Measurements from ENCODE around the gene ARL8B.
A peak's percentile ranks its signal among the peaks of the same experiment; 100 is the strongest.
"Not testable (repeated sequence)": the region's sequence is repeated elsewhere in the genome, so short reads cannot be mapped to it uniquely, and the experiment has no call there.

ARL8B gene

DNA sequence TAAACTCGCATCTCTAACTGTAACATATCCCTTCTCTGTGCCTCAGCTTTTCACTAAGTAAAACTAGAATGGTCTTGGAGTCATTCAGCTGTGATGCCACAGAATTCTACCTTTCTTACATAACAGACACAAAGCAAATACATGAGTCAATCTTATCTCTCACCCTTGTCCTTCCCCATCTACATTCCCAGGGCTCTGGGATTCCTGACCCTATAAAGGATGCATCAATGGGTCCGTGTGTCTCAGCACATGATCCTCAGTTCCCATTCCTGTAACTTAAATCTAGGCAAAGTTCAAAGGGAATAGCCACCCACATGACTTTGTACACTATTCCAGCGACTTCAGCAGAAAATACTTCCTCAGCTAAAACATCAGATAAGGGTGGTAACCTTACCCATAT, 11.8 kb upstream of the ARL8B start:
- no peak for DNase-seq (ENCODE audit: low read depth)
- TF ChIP-seq, protein P1, sequence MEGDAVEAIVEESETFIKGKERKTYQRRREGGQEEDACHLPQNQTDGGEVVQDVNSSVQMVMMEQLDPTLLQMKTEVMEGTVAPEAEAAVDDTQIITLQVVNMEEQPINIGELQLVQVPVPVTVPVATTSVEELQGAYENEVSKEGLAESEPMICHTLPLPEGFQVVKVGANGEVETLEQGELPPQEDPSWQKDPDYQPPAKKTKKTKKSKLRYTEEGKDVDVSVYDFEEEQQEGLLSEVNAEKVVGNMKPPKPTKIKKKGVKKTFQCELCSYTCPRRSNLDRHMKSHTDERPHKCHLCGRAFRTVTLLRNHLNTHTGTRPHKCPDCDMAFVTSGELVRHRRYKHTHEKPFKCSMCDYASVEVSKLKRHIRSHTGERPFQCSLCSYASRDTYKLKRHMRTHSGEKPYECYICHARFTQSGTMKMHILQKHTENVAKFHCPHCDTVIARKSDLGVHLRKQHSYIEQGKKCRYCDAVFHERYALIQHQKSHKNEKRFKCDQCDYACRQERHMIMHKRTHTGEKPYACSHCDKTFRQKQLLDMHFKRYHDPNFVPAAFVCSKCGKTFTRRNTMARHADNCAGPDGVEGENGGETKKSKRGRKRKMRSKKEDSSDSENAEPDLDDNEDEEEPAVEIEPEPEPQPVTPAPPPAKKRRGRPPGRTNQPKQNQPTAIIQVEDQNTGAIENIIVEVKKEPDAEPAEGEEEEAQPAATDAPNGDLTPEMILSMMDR (IDR thresholded peaks at IDR 0.05; ENCODE audit: low read length, missing control alignments) = no peak
- H3K4me3 ChIP-seq (replicated peaks; ENCODE audit: low read depth, low read length) = no peak overlapping the region

DNA sequence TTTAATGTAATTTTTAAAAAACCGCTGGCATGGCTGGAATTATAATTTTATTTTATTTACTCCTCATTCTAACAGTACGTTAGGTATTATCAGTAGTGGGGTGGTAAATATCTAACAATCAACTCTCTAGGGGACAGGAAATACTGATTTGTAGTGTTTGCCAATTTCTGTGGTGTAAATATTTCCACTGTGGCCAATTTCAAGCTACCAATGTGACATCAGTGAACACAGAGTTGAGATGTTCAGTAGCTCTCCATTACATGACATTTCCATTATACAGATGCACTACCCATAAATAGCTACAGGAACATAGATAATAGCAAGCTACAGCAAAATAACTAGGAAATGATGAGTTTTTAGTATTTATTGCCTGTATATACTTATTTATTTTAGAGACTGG, 10.0 kb upstream of the ARL8B start:
- DNase-seq (ENCODE audit: low read depth) = no peak
- TF ChIP-seq, protein P1 (IDR thresholded peaks at IDR 0.05; ENCODE audit: low read length, missing control alignments) = no peak
- H3K4me3 ChIP-seq (replicated peaks; ENCODE audit: low read depth, low read length) = no peak overlapping the region

DNA sequence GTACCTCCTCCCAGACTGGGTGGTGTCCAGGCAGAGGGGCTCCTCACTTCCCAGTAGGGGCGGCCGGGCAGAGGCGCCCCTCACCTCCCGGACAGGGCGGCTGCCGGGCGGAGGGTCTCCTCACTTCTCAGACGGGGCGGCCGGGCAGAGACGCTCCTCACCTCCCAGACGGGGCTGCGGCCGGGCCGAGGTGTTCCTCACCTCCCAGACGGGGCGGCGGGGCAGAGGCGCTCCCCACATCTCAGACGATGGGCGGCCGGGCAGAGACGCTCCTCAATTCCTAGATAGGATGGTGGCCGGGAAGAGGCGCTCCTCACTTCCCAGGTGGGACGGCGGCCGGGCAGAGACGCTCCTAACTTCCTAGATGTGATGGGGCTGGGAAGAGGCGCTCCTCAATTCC, 8.4 kb upstream of the ARL8B start:
- H3K4me3 ChIP-seq (replicated peaks; ENCODE audit: low read depth, low read length); DNase-seq (ENCODE audit: low read depth): not testable (repeated sequence)

DNA sequence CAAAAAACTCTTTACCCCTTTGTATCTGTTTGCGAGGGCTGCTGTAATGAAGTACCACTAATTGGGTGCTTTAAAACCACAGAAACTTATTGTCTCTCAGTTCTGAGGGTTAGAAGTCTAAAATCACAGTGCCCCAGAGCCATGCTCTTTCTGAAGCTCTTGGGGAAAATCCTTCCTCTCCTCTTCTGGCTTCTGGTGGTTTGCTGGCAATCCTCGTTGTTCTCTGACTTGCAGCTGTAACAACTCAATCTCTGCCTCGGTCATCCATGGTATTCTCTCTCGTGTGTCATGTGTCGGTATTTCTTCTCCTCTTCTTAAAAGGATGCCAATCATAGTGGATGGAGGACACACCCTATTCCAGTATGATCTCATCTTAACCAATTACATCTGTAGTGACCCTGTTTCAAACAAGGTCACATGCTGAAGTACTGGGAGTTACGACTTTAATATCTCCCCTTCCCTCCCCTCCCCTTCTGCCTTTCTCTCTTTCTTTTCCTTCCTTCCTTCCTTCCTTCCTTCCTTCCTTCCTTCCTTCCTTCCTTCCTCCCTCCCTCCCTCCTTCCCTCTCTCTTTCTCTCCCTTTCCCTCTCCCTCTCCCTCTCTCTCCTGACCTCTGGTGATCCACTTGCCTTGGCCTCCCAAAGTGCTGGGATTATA, 6.5 kb upstream of the ARL8B start:
- TF ChIP-seq, protein P1 (IDR thresholded peaks at IDR 0.05; ENCODE audit: low read length, missing control alignments) = no peak
- no peak for DNase-seq (ENCODE audit: low read depth)
- H3K4me3 ChIP-seq (replicated peaks; ENCODE audit: low read depth, low read length) = no peak overlapping the region

DNA sequence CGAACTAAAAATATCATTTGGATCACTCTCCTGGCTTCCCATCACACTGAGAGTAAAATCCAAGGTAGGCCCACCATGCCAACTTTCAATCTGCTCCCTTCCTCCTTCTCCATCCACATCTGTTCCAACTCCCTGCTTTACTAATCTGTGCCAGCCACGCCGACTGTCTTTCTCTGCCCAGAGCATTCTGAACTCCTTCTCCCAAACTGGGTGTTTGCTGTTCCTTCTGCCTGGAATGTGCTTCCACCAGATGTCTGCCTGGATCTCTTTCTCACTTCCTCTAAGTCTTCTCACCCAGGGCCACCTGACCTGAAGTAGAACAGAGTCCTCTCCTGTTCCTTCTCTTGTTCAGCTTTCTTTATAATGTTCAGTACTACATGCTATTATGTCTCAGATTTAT, 5.6 kb upstream of the ARL8B start:
- no peak for DNase-seq (ENCODE audit: low read depth)
- TF ChIP-seq, protein P1 (IDR thresholded peaks at IDR 0.05; ENCODE audit: low read length, missing control alignments) = no peak
- no peak overlapping the region for H3K4me3 ChIP-seq (replicated peaks; ENCODE audit: low read depth, low read length)

DNA sequence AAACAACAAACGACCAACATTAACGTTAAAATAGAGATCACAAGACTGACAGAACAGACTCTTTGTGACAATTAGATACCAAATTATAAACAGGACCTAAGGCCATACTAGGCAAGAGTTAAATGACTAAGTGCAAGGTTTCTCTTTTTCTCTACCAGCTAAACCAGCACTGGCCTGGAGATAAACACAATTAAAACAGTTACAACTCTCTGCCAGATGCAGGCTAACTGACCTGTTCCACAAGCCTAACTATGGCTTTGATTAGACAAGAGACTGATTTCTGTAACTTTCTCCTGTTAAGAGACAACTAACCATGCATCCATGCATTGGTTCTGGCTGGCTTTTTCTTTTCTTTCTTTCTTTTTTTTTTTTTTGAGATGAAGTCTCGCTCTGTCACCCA, 1.6 kb upstream of the ARL8B start:
- no peak overlapping the region for H3K4me3 ChIP-seq (replicated peaks; ENCODE audit: low read depth, low read length)
- TF ChIP-seq, protein P1 (IDR thresholded peaks at IDR 0.05; ENCODE audit: low read length, missing control alignments) = no peak
- no peak for DNase-seq (ENCODE audit: low read depth)

DNA sequence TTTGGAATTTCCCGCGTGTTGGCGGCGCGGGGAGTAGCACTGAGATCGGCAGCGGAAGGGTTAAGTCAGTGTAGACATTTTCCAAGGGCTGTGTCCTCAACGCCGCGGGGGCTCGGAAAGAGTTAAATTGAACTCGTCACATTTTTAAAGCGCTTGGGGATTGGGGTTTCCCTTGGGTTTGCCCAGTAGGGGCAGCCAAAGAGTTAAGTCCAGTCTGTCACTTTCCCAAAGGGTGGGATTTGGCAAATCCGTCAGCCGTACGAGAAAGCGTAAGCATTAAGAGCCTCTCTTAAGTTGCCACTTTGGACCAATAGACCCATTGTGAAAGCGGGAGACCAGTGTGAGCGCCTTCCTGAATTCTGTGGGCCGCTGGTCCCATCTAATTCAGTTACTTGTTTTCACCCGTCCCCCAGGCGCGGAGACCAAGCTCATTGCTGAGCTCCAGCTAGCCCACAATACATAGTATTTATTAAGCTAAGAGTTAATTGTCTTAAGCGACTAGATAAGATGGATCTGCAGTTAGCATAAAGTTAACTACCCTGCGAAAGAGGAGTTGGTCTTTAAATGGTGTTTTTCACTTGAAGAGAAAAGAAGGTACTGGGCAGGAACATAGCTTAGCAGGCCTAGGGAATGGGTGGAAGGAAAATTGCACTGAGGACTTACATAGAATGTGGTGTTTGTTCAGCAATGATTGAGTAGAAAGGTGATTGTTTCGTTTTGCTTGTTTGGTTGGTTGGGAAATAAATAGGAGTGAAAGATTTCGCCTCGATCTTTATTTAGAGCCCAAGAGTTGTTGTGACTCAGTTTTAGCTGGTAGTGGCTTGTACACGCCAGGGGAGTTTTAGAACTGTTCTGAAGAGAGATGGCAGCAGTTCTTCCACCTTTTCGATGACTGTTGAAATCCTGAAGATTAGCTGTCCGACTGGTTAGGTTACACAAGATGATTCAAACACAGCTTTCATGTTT, 932 bp downstream of the ARL8B start:
- peak overlapping the region; percentile 80 for H3K4me3 ChIP-seq (replicated peaks; ENCODE audit: low read depth, low read length)
- DNase-seq (ENCODE audit: low read depth) = peak; percentile 82
- TF ChIP-seq, protein P1 (IDR thresholded peaks at IDR 0.05; ENCODE audit: low read length, missing control alignments) = no peak

Data from fibroblast of pulmonary artery (primary cell).